Bladder microvascular endothelial cell (primary cell): Measurements from ENCODE around the gene USP28. TPM values are rescaled to one million over a fixed set of nuclear protein-coding genes. Genes with fewer than 3 reads are reported as not detected.

Experiments used
- total RNA-seq: library from RNA; depleted of rRNA; stranded (reverse); fragments of >200 nt; gene quantifications from 2 replicates; pipeline ENCODE4 v1.2.3, GENCODE V29; 2014

Gene USP28
- total RNA-seq, result 30.8 and 39.6 TPM in 2 replicates

GRCh38 chr11:113875234-113876073, at the start of gene USP28:
Gene USP28, minus strand, starts transcription at chr11:113875572. Its CDS starts 71 bp downstream, at chr11:113875501.

GRCh38 chr11:113904379-113905101, 29.2 kb upstream of the USP28 start, which contains the start of gene HTR3B:
Gene HTR3B, plus strand, starts transcription at chr11:113904796. Its CDS starts 138 bp downstream, at chr11:113904934.

GRCh38 chr11:113779496-113779895, 95.9 kb downstream of the USP28 start, which contains the start of gene CLDN25:
Gene CLDN25, plus strand, starts transcription at chr11:113779796. Its CDS starts 0 bp downstream, at chr11:113779796.

GRCh38 chr11:113773416-113774173, 101.8 kb downstream of the USP28 start, which contains the start of gene ZW10:
Gene ZW10, minus strand, starts transcription at chr11:113773692. Its CDS starts 26 bp downstream, at chr11:113773666.

Other genes starting within 250 kb of the USP28 start
- 0.13 and 0.16 TPM in 2 replicates for gene TMPRSS5, start 169.3 kb downstream of the USP28 start, total RNA-seq
- gene ZW10, start 101.9 kb downstream of the USP28 start, total RNA-seq, result 16.4 and 22.8 TPM in 2 replicates
- gene CLDN25, start 95.8 kb downstream of the USP28 start, total RNA-seq, result not detected in 2 replicates
- not detected in 2 replicates for gene HTR3B, start 29.2 kb upstream of the USP28 start, total RNA-seq
- gene HTR3A, start 99.5 kb upstream of the USP28 start, total RNA-seq, result not detected in 2 replicates
- gene ZBTB16, start 184.1 kb upstream of the USP28 start, total RNA-seq, result 27.5 and 30.0 TPM in 2 replicates